ENCODE data around the gene TMEM87B. TPM values are rescaled to one million over a fixed set of nuclear protein-coding genes. Genes with fewer than 3 reads are reported as not detected.

Gene TMEM87B
- total RNA-seq, 4 donors from 2014 or later = 18.6 to 24.6 (median 22.6) TPM

GRCh38 chr2:112055730-112056625, 909 bp downstream of the TMEM87B start:
- ATAC-seq (ENCODE audit: low FRiP score) (peak; percentile 39), DNase-seq (ENCODE audit: low spot score) (no peak)
- no peak for TF ChIP-seq CTCF (IDR thresholded peaks at IDR 0.05)

- no peak for DNase-seq (ENCODE audit: low spot score)
- ATAC-seq (ENCODE audit: low FRiP score) = no peak
- no peak for TF ChIP-seq CTCF (IDR thresholded peaks at IDR 0.05)
These were observed 1.5 kb downstream of the TMEM87B start for GRCh38 chr2:112056626-112056987.

DNA sequence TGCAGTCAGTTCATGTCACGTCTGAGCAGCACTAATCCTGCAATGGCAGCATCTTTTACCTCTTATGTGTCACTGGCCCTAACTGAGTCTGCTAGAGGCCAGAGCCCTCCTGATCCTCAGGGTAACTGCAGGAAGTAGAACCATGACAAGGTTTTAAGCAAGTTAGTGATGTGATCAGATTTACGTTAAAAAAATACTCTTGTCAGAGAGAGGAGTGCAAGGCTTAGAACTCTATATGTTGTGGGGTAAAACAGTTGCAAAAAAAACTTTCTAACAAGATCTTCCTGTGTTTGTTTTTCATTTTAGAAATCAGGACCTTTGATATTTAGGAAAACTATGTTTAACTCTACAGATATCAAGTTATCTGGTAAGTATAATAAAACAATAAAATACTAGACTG, 4.6 kb downstream of the TMEM87B start:
- TF ChIP-seq CTCF (IDR thresholded peaks at IDR 0.05) = no peak
- no peak for ATAC-seq (ENCODE audit: low FRiP score)

DNA sequence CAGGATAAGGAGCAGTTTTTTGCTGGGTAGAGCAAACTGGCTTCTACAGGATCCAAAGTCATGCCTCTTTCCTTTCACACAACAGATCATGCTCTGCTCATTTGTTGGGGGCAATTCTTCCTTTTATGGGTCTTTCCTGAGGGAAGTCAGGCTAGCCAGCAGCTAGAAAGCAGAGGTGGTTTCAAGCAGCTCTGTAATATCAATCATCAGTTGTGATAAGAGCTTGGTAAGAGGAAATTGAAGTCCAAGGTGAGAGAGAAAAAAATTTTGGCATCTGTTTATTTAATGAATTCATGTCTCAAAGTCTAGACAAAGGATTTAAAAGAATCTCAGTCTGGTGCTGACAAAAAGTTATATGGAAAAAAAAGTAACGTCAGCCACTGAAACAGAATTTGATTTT, 6.2 kb downstream of the TMEM87B start:
- DNase-seq (ENCODE audit: low spot score) = no peak
- no peak for TF ChIP-seq CTCF (IDR thresholded peaks at IDR 0.05)
- no peak for ATAC-seq (ENCODE audit: low FRiP score)

More for the DNA sequence above, 4.6 kb downstream of the TMEM87B start:
- DNase-seq (ENCODE audit: low spot score) = no peak

GRCh38 chr2:112061840-112062239, 6.8 kb downstream of the TMEM87B start:
- no peak for DNase-seq (ENCODE audit: low spot score)
- no peak for ATAC-seq (ENCODE audit: low FRiP score)
- TF ChIP-seq CTCF (IDR thresholded peaks at IDR 0.05) = no peak

DNA sequence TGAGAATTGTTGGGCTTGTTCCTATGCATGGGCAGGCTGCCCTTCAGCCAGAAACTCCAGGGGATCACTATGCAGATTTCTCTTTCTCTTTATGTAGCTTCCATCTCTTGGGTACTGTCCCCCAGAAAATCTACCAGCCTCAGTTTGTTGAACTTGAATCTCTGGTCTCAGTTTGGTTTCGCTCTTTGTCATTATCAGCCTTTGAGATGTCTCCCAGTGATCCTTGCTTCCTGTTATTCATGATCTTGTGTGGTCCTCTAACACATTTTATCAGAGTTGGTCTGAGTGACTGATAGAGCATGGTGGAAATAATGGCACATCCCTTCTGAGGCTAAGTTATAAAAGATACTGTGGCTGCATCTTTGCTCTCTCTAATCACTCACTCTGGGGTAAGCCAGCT, 7.8 kb downstream of the TMEM87B start:
- ATAC-seq (ENCODE audit: low FRiP score) (no peak), DNase-seq (ENCODE audit: low spot score) (no peak)
- no peak for TF ChIP-seq CTCF (IDR thresholded peaks at IDR 0.05)

DNA sequence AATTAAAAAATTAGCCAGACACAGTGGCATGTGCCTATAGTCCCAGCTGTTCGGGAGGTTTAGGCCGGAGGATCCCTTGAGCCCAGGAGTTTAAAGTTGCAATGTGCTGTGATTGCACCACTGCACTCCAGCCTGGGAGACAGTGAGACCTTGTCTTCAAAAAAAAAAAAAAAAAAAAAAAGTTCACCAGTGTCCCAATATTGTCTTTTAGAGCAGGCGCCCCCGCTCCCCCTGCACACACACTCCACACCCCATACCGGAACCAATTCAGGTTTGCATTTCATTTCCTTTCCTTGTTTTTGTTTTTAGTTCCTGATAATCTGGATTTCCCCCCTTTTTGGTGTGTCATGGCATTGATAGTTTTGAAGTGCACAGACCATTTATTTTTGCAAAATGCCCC, 10.4 kb downstream of the TMEM87B start:
- no peak for ATAC-seq (ENCODE audit: low FRiP score)

More for the DNA sequence above, 10.4 kb downstream of the TMEM87B start:
- DNase-seq (ENCODE audit: low spot score) = no peak
- TF ChIP-seq CTCF (IDR thresholded peaks at IDR 0.05) = no peak

All from omental fat pad (tissue), 4 donors.